ENCODE results near the gene SWT1.

GRCh38 chr1:185244015-185244747, 87.2 kb downstream of the SWT1 start:
- TF ChIP-seq CTCF (conservative IDR thresholded peaks at IDR 0.05) (no peak), EZH2 (IDR thresholded peaks at IDR 0.05; ENCODE audit: low read depth) (no peak)
